SU-DHL-6 (cell line): ENCODE data around the gene EFCAB11.

Source experiments
- EZH2phosphoT487 ChIP-seq: fragments of 200-600 bp; sonication (generic), shearing (Covaris generic); conservative IDR thresholded peaks from 2 replicates; pipeline ENCODE4 v1.6.1; 2018; ENCODE audit warnings: mild to moderate bottlenecking, antibody characterized with exemption, low read length, moderate library complexity, mixed read lengths
- TF ChIP-seq, protein P1 (sequence below): fragments of 200-600 bp; sonication (generic); IDR thresholded peaks from one replicate; pipeline ENCODE4 v1.5.1; 2017; ENCODE audit warnings: antibody characterized with exemption, mild to moderate bottlenecking, low read length, moderate library complexity; ENCODE audit not compliant: insufficient read depth, poor library complexity, severe bottlenecking

DNA sequence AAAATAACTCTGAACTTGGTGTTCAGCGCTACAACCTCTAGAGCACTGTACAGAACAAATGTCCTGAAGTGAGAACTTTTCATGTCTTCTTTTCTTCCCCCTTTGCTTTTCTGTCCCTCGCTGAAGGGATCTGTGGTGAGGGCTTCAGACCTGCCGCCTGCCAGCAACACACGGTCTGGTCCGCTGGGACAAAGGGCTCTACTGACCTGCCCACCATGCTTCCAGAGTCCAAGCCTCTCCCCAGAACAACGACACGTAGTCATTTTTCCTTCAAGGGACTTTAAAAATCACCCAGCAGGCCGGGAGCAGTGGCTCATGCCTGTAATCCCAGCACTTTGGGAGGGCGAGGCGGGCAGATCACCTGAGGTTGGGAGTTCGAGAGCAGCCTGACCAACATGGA, 140.4 kb downstream of the EFCAB11 start:
- TF ChIP-seq, protein P1, sequence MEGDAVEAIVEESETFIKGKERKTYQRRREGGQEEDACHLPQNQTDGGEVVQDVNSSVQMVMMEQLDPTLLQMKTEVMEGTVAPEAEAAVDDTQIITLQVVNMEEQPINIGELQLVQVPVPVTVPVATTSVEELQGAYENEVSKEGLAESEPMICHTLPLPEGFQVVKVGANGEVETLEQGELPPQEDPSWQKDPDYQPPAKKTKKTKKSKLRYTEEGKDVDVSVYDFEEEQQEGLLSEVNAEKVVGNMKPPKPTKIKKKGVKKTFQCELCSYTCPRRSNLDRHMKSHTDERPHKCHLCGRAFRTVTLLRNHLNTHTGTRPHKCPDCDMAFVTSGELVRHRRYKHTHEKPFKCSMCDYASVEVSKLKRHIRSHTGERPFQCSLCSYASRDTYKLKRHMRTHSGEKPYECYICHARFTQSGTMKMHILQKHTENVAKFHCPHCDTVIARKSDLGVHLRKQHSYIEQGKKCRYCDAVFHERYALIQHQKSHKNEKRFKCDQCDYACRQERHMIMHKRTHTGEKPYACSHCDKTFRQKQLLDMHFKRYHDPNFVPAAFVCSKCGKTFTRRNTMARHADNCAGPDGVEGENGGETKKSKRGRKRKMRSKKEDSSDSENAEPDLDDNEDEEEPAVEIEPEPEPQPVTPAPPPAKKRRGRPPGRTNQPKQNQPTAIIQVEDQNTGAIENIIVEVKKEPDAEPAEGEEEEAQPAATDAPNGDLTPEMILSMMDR: no peak
- no peak for TF ChIP-seq EZH2phosphoT487
